NCI-H82 treated with DMSO at 0.1 percent for 48 hours (cell line): ENCODE data around the gene DNAJB8.

Source experiments
- DNase-seq: peaks from one replicate; lab custom pipeline; 2025; ENCODE audit not compliant: unreplicated experiment; lab: John Stamatoyannopoulos, UW

The DNAJB8 gene

DNA sequence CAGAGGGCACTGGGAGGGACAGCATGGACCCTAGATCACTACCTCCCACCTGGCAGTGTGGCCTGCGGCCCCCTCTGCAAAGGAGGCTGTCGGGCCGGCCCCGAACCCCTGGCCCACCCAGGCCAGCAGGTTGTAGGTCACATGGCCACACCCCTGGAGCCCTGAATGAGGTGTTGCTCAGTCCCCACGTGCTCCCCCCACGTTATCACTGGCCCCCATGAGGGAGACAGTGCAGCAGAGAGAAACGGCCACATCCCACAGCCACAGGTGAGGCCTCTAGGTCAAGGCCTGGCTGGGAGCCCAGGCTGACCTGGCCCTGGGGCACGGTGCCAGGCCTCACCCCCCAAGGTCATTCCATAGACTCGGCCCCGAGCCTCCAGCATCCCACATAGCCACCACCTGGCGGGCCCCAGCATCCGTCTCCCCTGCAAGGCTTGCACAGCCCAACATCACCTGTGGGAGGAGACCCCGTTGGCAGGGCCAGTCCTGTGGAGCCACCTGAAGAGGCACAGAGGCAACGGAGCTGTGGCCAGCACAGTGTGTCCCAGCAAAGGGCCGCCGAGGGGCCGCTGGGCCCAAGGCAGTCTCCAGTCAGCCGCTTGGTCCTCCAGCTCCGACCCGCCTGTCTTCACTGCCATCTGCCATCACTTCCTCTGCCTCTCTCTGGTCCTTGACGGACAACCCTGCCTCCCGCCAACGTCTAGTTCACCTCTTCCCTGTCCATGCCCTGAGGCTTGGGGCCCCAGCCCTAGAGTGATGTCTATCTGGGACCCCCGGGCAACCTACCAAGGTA is 53.1 kb downstream of the DNAJB8 start:
- DNase-seq, result no peak

DNA sequence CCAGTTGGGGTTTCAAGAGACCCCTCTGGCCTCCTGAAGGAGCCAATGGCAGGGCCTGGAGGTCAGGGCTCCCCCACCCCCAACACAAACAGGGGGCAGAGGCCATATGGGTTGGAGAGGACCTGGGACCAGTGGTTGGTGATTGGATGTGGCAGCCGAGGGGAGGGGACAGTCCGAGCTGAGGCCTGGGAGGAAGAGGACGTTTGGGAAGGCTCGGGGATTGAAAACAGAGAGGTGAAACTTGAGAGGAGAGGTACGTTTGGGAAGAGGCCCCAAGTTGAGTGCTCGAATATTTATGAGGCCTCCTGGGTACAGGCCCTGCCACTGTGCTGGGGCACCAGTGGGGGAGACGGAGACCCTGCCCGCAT is 53.7 kb downstream of the DNAJB8 start:
- DNase-seq, result no peak
